Fibroblast of lung (primary cell): ENCODE results near the gene CPM. TPM values are rescaled to one million over a fixed set of nuclear protein-coding genes. Genes with fewer than 3 reads are reported as not detected.

Source experiments
- DNase-seq, 2 donors: peaks; one replicate each; pipeline versions ENCODE4 v3.0.0 to v3.0.0-alpha.2; 2010; ENCODE audit warnings: low read depth in 2 of 2
- H2AFZ ChIP-seq: 2 replicates; pipeline ENCODE4 v1.5.1; 2012; ENCODE audit warnings: low read length, control low read depth, inconsistent platforms
- H3K27ac ChIP-seq: 2 replicates; pipeline ENCODE4 v1.5.1; 2011; ENCODE audit warnings: low read length, control low read depth; ENCODE audit not compliant: insufficient read depth
- H3K27me3 ChIP-seq: 2 replicates; pipeline ENCODE4 v1.5.1; 2011; ENCODE audit warnings: mild to moderate bottlenecking, low read length; ENCODE audit not compliant: control insufficient read depth, insufficient read depth
- H3K36me3 ChIP-seq: 2 replicates; pipeline ENCODE4 v1.5.1; 2011; ENCODE audit warnings: low read length; ENCODE audit not compliant: control insufficient read depth, insufficient read depth
- H3K4me1 ChIP-seq: 2 replicates; pipeline ENCODE4 v1.5.1; 2011; ENCODE audit warnings: low read length; ENCODE audit not compliant: control insufficient read depth, insufficient read depth; ENCODE audit errors: extremely low read depth
- H3K4me2 ChIP-seq: 2 replicates; pipeline ENCODE4 v1.5.1; 2011; ENCODE audit warnings: low read length, control low read depth; ENCODE audit not compliant: insufficient read depth; ENCODE audit errors: extremely low read depth
- H3K4me3 ChIP-seq, 4 experiments: fragments of 200-600 bp in 1 of 4; sonication (generic) in 1 of 4; replicated peaks in 1 of 4; 2 replicates each; pipeline ENCODE4 v1.5.1; 2011 to 2016; ENCODE audit warnings: low read length in 4 of 4, low read depth in 3 of 4, mild to moderate bottlenecking in 3 of 4, control low read depth in 2 of 4, inconsistent platforms in 1 of 4, mixed read lengths in 1 of 4; ENCODE audit not compliant: insufficient read depth in 1 of 4; ENCODE audit errors: control extremely low read depth in 1 of 4
- H3K79me2 ChIP-seq: 2 replicates; pipeline ENCODE4 v1.5.1; 2012; ENCODE audit warnings: mild to moderate bottlenecking, low read length, inconsistent platforms; ENCODE audit not compliant: control insufficient read depth, insufficient read depth
- H3K9ac ChIP-seq: 2 replicates; pipeline ENCODE4 v1.5.1; 2011; ENCODE audit warnings: mild to moderate bottlenecking, low read length, control low read depth; ENCODE audit not compliant: insufficient read depth
- H3K9me3 ChIP-seq: 2 replicates; pipeline ENCODE4 v1.5.1; 2012; ENCODE audit warnings: low read depth, low read length; ENCODE audit not compliant: control insufficient read depth, insufficient read depth
- H4K20me1 ChIP-seq: 2 replicates; pipeline ENCODE4 v1.5.1; 2011; ENCODE audit warnings: low read length; ENCODE audit not compliant: control insufficient read depth, insufficient read depth; ENCODE audit errors: extremely low read depth
- EZH2 ChIP-seq: IDR thresholded peaks from 2 replicates; pipeline ENCODE4 v1.5.1; 2012; ENCODE audit warnings: low read length, control low read depth, mild to moderate bottlenecking; ENCODE audit errors: missing control alignments
- polyA plus RNA-seq, 2 donors: library from polyadenylated mRNA; depleted of rRNA in 1 of 2; stranded (reverse) in 1 of 2; unstranded in 1 of 2; fragments of >200 nt; gene quantifications; 2 replicates each; pipeline ENCODE4 v1.2.1, GENCODE V29; 2011 to 2012; ENCODE audit warnings: missing spikeins in 1 of 2
- total RNA-seq: library from RNA; depleted of rRNA; stranded (reverse); fragments of >200 nt; gene quantifications from 2 replicates; pipeline ENCODE4 v1.2.1, GENCODE V29; 2014
- TF ChIP-seq, protein P1 (sequence below), 2 donors: IDR thresholded peaks in 1 of 2; conservative IDR thresholded peaks in 1 of 2; 1 replicate in 1 of 2; 2 replicates in 1 of 2; pipeline ENCODE4 v1.5.1; 2011 to 2012; ENCODE audit warnings: low read length in 2 of 2, control low read depth in 1 of 2, inconsistent platforms in 1 of 2, low read depth in 1 of 2, mild to moderate bottlenecking in 1 of 2

Gene CPM
- total and polyA plus RNA-seq, 2 donors (not counting 1 experiment from before 2014, with no cell fraction given) = 5.3 to 23.5 TPM

GRCh38 chr12:68815928-68816800 lies 116.8 kb downstream of the CPM start:
- Histone ChIP-seq H3K9ac (no peak overlapping the region), H3K27me3 (no peaks in the 10 kb centered on the region), H3K79me2 (peaks cover 59% of the 10 kb centered on the region), H3K4me2 (no peak overlapping the region), H3K4me3 (peak overlapping the region in 1 of 4 experiments; percentile 98), H4K20me1 (no peaks in the 10 kb centered on the region), H3K9me3 (no peaks in the 10 kb centered on the region), H2AFZ (no peak overlapping the region), H3K4me1 (no peaks in the 10 kb centered on the region), H3K27ac (no peak overlapping the region), H3K36me3 (peaks cover 9% of the 10 kb centered on the region)
- TF ChIP-seq, protein P1, sequence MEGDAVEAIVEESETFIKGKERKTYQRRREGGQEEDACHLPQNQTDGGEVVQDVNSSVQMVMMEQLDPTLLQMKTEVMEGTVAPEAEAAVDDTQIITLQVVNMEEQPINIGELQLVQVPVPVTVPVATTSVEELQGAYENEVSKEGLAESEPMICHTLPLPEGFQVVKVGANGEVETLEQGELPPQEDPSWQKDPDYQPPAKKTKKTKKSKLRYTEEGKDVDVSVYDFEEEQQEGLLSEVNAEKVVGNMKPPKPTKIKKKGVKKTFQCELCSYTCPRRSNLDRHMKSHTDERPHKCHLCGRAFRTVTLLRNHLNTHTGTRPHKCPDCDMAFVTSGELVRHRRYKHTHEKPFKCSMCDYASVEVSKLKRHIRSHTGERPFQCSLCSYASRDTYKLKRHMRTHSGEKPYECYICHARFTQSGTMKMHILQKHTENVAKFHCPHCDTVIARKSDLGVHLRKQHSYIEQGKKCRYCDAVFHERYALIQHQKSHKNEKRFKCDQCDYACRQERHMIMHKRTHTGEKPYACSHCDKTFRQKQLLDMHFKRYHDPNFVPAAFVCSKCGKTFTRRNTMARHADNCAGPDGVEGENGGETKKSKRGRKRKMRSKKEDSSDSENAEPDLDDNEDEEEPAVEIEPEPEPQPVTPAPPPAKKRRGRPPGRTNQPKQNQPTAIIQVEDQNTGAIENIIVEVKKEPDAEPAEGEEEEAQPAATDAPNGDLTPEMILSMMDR (conservative IDR thresholded peaks at IDR 0.05 in 1 of 2, IDR thresholded peaks at IDR 0.05 in 1 of 2; ENCODE audit: low read depth in 1 of 2, low read length in 2 of 2) = no peak
- no peak for TF ChIP-seq EZH2
- DNase-seq = no peak

DNA sequence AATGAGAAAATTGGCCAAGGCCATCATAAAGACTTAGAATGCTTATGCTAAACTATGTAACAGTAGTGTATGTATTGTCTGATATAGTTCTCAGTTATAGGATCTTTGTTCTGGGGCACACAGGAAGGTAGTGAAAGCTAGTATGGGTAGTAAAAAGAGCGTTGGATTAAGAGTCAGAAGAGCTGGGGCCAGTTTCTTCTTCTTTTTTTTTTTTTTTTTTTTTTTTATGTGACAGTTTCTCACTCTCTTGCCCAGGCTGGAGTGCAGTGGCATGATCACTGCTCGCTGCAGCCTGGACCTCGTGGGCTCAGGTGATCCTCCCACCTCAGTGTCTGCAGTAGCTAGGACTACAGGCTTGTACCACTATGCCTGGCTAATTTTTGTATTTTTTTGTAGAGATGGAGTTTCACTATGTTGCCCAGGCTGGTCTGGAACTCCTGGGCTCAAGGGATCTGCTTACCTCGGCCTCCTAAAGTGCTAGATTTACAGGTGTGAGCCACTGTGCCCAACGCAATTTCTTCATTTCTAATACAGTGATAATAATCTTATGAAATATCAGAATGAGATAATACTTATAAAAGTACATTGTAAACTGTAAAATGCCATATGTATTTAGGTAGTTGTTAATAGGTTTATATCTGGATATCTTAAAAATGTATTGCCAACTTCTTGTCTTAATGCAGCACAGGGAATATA lies 117.6 kb downstream of the CPM start:
- no peak overlapping the region for H3K9ac ChIP-seq
- peaks cover 62% of the 10 kb centered on the region for H3K79me2 ChIP-seq
- H3K4me1 ChIP-seq = no peaks in the 10 kb centered on the region
- H3K27me3 ChIP-seq = no peaks in the 10 kb centered on the region
- no peak for DNase-seq
- no peaks in the 10 kb centered on the region for H3K9me3 ChIP-seq
- no peak overlapping the region for H2AFZ ChIP-seq
- H3K36me3 ChIP-seq = peaks cover 8% of the 10 kb centered on the region
- no peaks in the 10 kb centered on the region for H4K20me1 ChIP-seq
- H3K4me3 ChIP-seq = peak overlapping the region in 2 of 4 experiments; percentile 20 to 98
- no peak overlapping the region for H3K27ac ChIP-seq
- TF ChIP-seq, protein P1 (conservative IDR thresholded peaks at IDR 0.05 in 1 of 2, IDR thresholded peaks at IDR 0.05 in 1 of 2; ENCODE audit: low read depth in 1 of 2, low read length in 2 of 2) = no peak
- TF ChIP-seq EZH2 = no peak
- H3K4me2 ChIP-seq = no peak overlapping the region

GRCh38 chr12:68814490-68815231 lies 118.3 kb downstream of the CPM start:
- H3K9ac ChIP-seq = no peak overlapping the region
- H3K27me3 ChIP-seq = no peaks in the 10 kb centered on the region
- H3K36me3 ChIP-seq = peaks cover 12% of the 10 kb centered on the region
- TF ChIP-seq, protein P1 (conservative IDR thresholded peaks at IDR 0.05 in 1 of 2, IDR thresholded peaks at IDR 0.05 in 1 of 2; ENCODE audit: low read depth in 1 of 2, low read length in 2 of 2) = no peak
- TF ChIP-seq EZH2 = no peak
- H2AFZ ChIP-seq = no peak overlapping the region
- H3K4me2 ChIP-seq = no peak overlapping the region
- H3K79me2 ChIP-seq = peaks cover 65% of the 10 kb centered on the region
- H4K20me1 ChIP-seq = no peaks in the 10 kb centered on the region
- no peaks in the 10 kb centered on the region for H3K4me1 ChIP-seq
- H3K9me3 ChIP-seq = no peaks in the 10 kb centered on the region
- DNase-seq = no peak
- no peak overlapping the region for H3K27ac ChIP-seq
- H3K4me3 ChIP-seq = peak overlapping the region in 2 of 4 experiments; percentile 31 to 98
